GM18499 (cell line): ENCODE results near the gene PRR29.

Source experiments
- ATAC-seq: cut with Tn5 transposase; IDR thresholded peaks from one replicate; pipeline ENCODE4 v1.9.1; 2021; ENCODE audit warnings: moderate number of reproducible peaks; ENCODE audit not compliant: insufficient read depth, unreplicated experiment

The PRR29 gene

GRCh38 chr17:63998050-63998720 lies at the start of gene PRR29:
TSS of gene PRR29 (plus strand) at chr17:63998351. CDS start at chr17:63998365, 14 bp downstream.
- ATAC-seq = no peak

- no peak for ATAC-seq
Observed at GRCh38 chr17:63948521-63948920, 49.6 kb upstream of the PRR29 start.

DNA sequence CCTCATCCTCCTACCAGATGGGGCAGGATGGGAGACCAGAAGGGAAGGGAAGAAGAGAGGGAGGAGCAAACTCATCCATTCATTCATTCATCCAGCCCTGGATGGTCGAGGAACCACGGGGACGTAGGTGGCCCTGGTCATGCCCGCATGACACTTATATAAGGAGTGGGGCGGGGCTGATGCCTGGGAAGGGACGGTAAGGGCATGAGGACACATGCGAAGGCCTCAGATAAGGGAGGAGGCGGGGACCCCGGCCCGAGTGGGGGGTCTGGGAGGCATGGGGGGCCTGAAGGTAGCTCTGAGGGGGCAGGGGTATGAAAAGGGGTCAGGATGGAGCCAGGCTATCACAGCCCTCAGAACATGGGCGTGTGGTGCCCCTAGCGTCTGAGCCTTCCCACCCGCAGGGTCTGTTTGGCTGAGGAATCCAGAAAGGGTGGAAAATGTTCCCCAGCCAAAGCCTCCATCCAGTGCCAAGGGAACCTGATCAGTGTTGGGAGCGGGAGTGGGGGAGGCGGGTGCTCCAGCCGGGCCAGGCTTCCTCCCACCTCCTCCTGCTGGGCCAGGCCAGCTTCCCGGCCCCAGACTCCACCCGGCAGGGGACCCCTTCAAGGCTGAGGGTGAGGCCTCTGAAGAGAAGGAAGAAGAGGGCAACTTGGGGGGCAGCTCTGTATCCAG lies 48.4 kb upstream of the PRR29 start:
- ATAC-seq = no peak

DNA sequence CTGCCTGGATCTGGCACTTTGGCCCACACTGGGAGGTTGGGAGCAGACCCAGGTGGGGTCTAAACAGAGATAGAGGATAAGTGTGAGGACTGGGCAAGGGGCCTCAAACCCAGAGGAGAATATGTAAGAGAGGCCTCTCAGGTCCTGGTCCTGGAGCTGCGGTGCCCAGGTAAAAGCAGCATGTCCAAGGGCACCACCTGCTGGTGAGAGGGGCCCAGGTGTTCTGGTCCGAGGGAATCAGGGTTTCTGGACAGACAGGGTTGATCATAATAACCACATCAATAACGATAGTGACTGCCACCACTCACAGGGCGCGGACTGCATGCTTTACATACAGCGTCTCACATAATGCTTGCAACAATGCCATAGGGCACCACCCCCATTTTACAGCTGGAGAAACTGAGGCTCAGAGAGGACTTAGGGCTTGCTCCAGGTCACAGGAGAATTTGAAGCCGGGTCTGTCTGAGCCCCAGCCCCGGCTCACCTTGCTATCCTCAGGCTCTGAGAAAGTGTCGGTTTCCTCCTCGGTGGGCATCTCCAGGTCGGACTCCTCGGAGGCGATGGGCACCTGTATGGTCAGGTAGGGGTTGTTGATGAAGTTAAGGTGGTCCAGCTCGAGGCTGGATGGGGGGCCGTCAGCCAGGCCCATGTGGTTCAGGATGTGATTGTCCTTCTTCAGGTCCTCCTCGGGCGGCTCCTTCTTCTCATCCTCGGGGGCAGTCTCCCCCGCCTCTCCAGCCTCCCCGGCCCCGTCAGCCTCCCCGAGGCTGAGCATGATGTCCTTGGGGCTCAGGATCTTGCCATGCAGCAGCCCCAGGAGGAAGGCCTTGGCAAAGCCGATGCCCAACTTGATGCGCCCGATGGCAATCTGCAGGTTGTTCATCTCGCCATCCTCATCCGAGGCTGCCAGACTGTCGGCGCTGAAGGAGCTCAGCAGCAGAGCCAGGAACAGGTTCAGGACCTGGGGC lies 46.9 kb upstream of the PRR29 start:
- ATAC-seq = no peak

DNA sequence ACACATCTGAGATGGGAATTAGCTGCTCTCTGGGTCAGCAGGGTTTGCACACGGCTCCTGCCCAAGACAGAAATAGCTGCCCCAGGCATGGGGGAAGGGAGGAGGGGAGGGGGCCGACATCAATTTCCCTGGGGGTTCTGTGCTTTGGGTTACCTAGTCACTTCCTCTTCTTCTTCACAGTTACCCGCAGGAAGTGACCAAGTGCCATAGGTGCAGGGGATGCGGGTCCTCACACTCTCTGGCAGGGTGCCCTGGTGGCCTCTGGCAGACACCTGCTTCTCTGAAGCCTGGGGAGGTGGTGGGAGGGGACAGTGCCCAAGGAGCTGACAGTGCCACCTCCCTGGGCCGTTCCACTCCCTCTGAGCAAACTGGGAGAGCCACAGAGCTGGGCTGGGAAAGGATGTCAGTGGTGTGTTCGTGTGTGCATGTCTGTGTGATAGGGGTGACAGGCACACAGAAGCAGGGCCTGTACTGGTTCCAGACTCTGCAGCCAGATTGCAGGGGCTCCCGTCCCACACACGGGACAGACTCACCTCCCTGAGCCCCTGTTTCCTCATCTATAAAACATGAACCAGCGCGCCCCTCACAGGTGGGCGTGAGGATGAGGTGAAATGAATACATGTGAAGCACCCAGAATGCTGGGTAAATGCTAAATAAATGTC lies 43.6 kb upstream of the PRR29 start:
- no peak for ATAC-seq

DNA sequence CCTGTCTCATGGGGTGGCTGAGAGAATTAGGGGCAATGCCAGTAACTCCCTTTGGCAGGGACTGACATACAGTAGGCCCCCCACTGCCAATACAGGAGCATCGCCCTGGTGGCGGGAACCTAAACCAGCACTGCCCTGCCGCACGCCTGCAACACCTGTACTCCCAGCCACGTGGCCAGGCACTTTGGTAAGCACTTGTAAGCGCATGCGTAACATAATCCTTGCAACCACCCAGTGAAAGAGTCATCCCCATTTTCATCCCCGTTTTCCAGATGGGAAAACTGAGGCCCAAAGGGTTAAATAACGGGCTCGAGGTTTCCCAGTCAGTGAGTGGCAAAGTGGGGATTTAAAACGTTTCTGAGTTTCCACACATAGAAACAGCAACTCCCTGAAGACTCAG lies 42.9 kb upstream of the PRR29 start:
- ATAC-seq = no peak

GRCh38 chr17:63955791-63956190 lies 42.4 kb upstream of the PRR29 start:
- ATAC-seq = no peak

DNA sequence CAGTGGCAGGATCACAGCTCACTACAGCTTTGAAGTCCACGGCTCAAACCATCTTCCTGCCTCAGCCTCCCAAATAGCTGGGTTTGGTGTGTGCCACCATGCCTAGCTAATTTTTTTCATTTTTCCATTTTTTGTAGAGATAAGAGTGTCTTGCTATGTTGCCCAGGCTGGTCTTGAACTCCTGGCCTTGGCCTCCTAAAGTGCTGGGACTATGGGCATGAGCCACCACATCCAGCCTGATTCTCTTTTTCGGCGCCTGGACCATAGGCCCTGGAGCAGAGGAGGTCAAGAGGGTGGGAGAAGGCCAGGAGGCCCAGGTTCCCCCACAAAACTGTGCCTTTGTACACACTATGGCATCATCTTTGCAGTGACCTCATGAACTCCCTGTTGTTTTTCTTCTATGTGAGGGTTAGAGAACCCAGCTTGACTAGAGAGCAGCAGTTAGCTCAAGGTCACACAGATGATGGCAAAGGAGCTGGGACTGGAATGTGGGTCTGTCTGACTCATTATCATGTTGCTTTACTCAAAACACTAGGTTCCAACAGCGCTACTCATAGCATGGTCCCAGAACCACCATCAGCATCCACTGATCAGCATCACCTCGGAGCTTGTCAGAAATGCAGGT lies 41.7 kb upstream of the PRR29 start:
- ATAC-seq = no peak

GRCh38 chr17:63960006-63960405 lies 38.1 kb upstream of the PRR29 start:
- ATAC-seq = no peak

DNA sequence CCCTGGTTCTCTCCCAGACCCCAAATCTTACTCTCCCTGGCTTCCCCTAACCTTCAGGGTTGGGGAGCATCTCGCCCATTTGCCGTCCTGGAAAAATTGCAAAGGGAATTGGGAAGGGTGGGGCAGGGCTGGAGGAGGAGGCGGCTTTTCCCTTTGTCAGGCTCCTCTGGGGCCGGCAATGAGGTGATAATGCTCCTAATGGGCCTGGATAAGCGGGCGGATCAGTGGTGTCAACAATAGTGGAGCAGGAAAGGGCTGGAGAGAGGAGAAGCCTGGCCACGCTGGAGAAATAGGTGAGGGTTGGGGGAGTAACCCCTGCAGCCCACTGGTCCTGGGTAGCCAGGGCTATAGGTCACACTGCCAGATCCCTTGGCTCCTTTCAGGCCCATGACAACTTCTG lies 37.7 kb upstream of the PRR29 start:
- ATAC-seq = no peak

GRCh38 chr17:63961355-63962212 lies 36.6 kb upstream of the PRR29 start:
- ATAC-seq = no peak

DNA sequence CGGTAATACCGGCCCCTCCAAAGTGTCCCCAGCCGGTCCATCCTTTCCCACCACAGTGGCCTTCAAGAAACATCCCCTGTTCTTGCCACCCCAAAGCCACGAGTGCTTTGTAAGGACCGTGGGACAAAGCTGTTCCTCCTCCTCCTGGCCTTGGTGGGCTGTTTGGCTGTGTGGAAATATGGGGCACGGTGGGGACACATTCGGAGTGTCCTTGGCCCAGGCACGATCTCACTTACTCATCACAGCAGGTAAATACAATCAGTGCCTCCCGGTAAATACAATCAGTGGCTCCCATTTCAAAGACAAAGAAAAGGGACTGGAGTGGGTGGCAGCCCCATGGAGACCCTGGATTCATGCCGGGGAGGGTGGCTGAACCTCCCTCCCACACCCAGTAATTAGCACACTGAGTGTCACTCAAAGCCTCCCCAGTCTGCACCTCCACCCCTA lies 35.8 kb upstream of the PRR29 start:
- no peak for ATAC-seq

- no peak for ATAC-seq
Observed at GRCh38 chr17:63963123-63963522, 35.0 kb upstream of the PRR29 start.

DNA sequence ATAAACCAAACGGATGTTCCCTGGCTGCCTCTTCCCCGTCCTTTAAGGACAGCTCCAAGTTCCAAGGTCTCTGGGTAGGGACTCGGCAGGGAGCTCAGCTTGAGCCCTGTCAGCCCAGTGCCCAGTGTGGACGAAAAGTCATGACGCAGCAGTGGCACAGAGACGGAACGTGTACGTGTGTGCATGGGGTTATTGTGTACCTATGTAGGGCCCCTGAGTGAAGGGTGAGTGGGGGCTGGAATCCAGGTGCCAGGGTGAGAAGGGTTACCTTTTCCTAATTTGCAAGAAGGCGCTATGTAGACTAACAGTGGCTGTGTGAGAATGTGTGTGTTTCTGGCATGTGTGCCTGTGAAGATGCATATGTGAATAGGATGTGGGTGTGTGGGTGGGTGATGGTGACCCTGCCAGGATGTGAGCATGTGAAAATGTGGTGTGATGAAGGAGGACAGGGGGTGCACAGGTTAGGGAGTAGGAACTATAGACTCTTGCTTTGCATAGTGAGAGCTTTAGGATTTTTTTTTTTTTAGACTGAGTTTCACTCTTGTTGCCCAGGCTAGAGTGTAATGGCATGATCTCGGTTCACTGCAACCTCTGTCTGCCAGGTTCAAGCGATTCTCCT lies 31.4 kb upstream of the PRR29 start:
- ATAC-seq = no peak

- ATAC-seq = no peak
Observed at GRCh38 chr17:63967953-63968352, 30.2 kb upstream of the PRR29 start.

- no peak for ATAC-seq
Observed at GRCh38 chr17:63969278-63969677, 28.9 kb upstream of the PRR29 start.

DNA sequence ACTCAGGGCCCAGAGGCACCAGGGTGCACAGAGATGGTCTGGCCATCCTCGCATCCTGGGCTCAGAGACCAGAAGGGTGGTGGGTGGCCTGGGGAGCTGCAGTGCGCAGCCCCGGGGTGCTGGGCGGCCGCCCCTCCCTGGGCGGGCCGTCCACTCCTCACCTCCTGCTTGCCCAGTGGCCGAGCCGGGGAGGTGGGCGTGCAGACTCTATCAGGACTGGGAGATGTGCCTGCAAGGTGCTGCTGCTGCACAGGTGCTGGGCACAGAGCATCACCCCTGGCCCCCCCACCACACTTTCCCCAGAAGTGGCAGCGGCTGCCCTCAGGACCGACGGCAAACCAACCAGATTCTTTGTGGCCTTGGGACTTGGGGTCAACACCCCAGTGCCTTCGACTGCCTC lies 25.4 kb upstream of the PRR29 start, which contains the start of gene SCN4A:
Gene SCN4A (minus strand): TSS at position 123 of the 400 bp plus-strand sequence. CDS start 77 bp downstream, at position 46.
- ATAC-seq = no peak

DNA sequence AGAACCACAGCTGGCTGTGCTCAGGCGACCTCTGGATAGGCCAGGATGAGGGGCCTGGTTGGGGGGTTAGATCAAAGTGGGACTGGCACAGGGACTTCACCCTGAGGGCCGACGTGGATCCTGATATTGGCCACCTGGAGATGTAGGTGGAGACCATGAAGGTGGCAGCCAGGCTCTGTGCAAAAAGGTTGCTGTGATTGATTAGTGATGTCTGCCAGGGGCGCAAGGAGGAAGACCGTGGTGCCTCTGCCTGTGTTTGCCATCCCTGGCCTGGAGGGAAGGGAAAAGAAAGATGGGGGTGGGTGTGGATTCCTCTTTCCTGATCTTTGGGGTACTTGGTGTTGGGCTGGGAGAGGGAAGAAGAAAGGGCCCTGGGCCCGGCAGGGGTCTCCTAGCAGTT lies 24.9 kb upstream of the PRR29 start:
- no peak for ATAC-seq
